Fibroblast of lung (primary cell): ENCODE results near the gene ADCY2.

Experiments used
- CTCF ChIP-seq, 2 donors: IDR thresholded peaks in 1 of 2; conservative IDR thresholded peaks in 1 of 2; 1 replicate in 1 of 2; 2 replicates in 1 of 2; pipeline ENCODE4 v1.5.1; 2011 to 2012; ENCODE audit warnings: low read length in 2 of 2, control low read depth in 1 of 2, inconsistent platforms in 1 of 2, low read depth in 1 of 2, mild to moderate bottlenecking in 1 of 2
- EZH2 ChIP-seq: IDR thresholded peaks from 2 replicates; pipeline ENCODE4 v1.5.1; 2012; ENCODE audit warnings: low read length, control low read depth, mild to moderate bottlenecking; ENCODE audit errors: missing control alignments

GRCh38 chr5:7456206-7456605 lies 60.3 kb downstream of the ADCY2 start:
- TF ChIP-seq CTCF (conservative IDR thresholded peaks at IDR 0.05 in 1 of 2, IDR thresholded peaks at IDR 0.05 in 1 of 2; ENCODE audit: low read depth in 1 of 2, low read length in 2 of 2): no peak
- no peak for TF ChIP-seq EZH2
